Skeletal muscle cell (primary cell): ENCODE measurements around the gene KDM4C.

Source experiments
- DNase-seq: peaks from one replicate; pipeline ENCODE4 v3.0.0-alpha.2; 2010; ENCODE audit warnings: low read depth
- H3K4me3 ChIP-seq: 2 replicates; pipeline ENCODE4 v1.5.1; 2011; ENCODE audit warnings: low read depth, mild to moderate bottlenecking, control low read depth, low read length, moderate library complexity

The KDM4C gene

GRCh38 chr9:6922124-6922676 lies 164.4 kb downstream of the KDM4C start:
- DNase-seq, result no peak

GRCh38 chr9:6922680-6923079 lies 164.9 kb downstream of the KDM4C start:
- no peak overlapping the region for H3K4me3 ChIP-seq
- no peak for DNase-seq

More at GRCh38 chr9:6922124-6922676, 164.4 kb downstream of the KDM4C start:
- H3K4me3 ChIP-seq, result no peak overlapping the region

- no peak overlapping the region for H3K4me3 ChIP-seq
- no peak for DNase-seq
Observed at GRCh38 chr9:6923086-6923485, 165.3 kb downstream of the KDM4C start.

GRCh38 chr9:6924149-6924548 lies 166.4 kb downstream of the KDM4C start:
- no peak for DNase-seq
- no peak overlapping the region for H3K4me3 ChIP-seq

- DNase-seq, result no peak
- no peak overlapping the region for H3K4me3 ChIP-seq
Observed at GRCh38 chr9:6924988-6925563, 167.3 kb downstream of the KDM4C start.

DNA sequence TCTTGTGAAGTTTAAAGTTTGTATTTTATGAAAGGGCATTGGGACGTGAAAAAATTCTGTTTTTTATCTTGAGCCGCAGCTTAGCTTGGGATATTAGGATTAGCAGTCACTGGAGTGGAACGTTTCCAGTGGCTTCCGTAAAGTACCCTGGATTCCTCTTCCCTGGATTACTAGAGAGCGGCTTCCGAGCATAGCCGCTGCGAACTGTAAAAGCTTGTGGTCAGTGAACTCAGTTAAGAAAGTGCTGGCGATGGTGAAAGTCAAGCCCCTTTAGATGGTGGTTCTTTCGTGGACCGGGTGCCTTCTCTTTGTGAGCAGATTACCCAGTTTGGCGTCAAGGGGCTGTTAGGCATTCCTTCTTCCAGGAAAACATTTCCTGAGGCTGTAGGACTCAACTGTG lies 168.1 kb downstream of the KDM4C start:
- DNase-seq, result no peak
- H3K4me3 ChIP-seq, result no peak overlapping the region

DNA sequence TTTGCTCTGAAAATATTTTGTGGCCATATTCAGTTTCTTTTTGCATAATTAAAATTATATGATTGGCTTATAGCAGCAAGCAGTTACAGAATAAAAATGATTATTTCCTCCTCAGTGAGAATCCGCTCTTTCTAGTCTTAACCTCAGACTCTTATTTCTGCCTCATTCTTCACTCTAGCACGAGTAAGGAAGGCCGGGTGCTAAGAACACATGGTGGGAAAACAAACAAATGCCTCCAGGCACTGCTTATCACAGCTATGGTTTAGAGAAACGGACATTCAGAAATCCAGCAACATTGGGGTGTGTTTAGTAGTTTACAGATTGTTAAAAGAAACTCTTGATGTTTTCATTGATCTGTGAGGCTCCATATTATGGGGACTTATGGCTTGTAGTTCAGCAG lies 168.7 kb downstream of the KDM4C start:
- no peak for DNase-seq
- no peak overlapping the region for H3K4me3 ChIP-seq

- no peak overlapping the region for H3K4me3 ChIP-seq
- no peak for DNase-seq
Observed at GRCh38 chr9:6927838-6928237, 170.1 kb downstream of the KDM4C start.

DNA sequence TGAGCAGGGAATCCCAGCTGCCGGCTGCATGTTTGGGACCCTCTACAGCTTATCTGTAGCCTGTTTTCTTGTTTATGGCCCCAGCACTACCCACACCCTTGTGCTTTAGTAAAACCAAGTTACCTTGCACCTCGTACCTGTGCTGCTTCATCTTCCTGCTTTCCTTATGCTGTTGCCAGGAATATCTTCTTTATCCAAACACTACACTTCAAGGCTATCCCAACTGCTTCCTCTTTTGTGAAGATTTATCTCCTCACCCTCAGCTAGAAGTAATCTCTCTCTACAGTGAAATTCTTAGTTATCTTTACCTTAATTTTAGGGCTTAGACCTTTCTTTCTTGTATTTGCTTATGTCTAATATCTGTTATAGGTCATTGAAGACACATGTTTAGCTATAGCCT lies 171.1 kb downstream of the KDM4C start:
- H3K4me3 ChIP-seq, result no peak overlapping the region
- no peak for DNase-seq

- H3K4me3 ChIP-seq, result no peak overlapping the region
- DNase-seq, result no peak
Observed at GRCh38 chr9:6929441-6930215, 171.9 kb downstream of the KDM4C start.

DNA sequence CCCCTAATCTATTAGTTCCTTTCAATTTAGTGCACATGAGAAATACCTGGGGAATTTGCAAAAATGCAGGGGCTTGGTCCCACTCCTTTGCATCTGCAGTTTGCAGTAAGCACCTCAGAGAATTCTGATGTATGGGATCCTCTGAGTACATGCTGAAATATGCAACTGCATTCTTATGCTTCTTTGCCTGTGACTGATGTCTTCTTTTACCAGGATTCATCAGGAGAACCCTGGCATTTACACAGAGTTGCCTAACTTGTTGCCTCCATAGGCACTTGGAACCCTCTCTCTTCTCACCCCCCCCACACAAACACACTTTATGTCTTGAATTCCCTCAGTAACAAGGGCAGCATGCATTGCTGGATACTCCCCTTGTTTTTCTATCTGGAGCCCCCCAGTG lies 173.1 kb downstream of the KDM4C start:
- H3K4me3 ChIP-seq, result no peak overlapping the region
- peak; percentile 71 for DNase-seq

GRCh38 chr9:6931913-6932312 lies 174.1 kb downstream of the KDM4C start:
- no peak overlapping the region for H3K4me3 ChIP-seq
- DNase-seq, result peak; percentile 69

GRCh38 chr9:6936103-6936502 lies 178.3 kb downstream of the KDM4C start:
- DNase-seq, result no peak
- H3K4me3 ChIP-seq, result no peak overlapping the region

GRCh38 chr9:6937209-6937608 lies 179.4 kb downstream of the KDM4C start:
- H3K4me3 ChIP-seq, result no peak overlapping the region
- DNase-seq, result no peak

DNA sequence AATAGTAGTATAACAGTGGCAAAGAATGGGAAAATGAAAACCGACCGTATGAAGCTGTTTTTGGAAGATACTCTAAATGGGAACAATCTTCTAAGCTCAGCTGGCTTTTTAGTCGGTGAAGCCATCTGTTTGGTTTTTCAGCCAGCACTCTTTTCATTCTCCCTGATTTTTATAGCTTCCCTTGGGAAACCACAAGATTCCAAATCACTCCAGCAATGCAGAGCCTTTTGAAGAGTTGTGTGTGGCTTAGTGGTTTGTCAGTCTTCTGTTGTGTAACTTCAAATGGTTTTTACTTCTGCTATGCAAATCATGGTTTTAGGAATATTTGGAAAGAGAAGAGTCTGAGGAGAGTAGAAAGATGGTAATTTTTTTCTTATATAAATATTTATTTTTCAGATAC lies 180.7 kb downstream of the KDM4C start:
- H3K4me3 ChIP-seq, result no peak overlapping the region

DNA sequence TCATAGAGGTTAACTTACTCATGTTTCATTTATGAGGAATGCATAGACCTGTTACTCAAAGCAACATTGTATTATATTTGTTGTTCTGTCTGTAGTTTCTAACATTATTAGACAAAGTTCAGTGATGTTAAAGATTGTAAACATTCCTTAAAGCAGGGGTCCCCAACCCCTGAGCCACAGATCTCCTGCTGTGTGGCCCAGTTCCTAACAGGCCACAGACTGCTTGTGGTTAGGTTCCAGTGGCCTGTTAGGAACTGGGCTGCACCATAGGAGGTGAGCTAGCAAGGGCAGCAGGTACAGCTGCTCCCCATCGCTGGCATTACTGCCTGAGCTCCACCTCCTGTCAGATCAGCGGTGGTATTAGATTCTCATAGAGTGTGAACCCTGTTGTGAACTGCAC lies 181.1 kb downstream of the KDM4C start:
- DNase-seq, result no peak
- H3K4me3 ChIP-seq, result no peak overlapping the region

More for the DNA sequence above, 180.7 kb downstream of the KDM4C start:
- DNase-seq, result peak; percentile 90

- no peak for DNase-seq
- no peak overlapping the region for H3K4me3 ChIP-seq
Observed at GRCh38 chr9:6941501-6941900, 183.7 kb downstream of the KDM4C start.

DNA sequence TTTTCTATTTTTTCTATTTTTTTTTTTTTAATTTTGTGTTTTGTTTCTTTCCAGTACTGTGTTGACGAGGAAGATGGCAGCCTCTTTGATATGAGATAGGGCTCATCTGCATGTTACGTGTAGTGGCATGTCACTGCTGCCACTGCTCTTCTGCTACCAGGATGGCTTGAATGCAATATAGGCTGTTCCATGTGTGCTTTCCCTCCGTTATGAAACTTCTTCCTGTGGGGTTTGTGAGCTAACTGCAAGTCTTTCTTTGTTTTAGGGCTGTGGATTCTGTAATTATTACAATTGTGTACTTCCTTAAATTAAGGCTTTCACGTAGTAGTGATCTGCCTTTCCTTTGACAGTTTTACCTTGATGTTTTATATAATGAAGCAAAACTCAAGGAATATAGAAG lies 184.6 kb downstream of the KDM4C start:
- H3K4me3 ChIP-seq, result no peak overlapping the region
- no peak for DNase-seq

- no peak overlapping the region for H3K4me3 ChIP-seq
- DNase-seq, result no peak
Observed at GRCh38 chr9:6943293-6943692, 185.5 kb downstream of the KDM4C start.

DNA sequence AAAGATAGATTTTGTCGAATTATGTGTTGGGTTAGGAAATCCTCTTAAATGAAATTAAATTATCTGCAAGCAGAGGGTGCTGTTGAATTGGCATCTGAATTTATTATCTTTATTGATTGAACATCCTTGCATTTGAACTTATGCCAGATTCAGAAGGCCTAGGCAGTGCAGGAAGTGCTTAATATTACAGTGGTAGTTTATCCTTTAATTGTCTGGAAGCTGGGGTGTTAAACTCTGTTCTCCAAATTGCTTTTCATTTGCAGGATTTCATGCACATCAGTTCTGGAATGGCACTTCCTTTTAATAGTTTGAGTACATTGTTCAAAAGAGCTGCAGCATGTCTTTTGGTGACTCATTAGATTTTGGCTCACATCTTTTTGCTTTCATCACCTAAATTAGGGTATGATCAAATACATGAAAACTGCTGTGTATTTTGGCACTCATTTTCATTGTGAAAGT lies 186.3 kb downstream of the KDM4C start:
- DNase-seq, result peak; percentile 73

DNA sequence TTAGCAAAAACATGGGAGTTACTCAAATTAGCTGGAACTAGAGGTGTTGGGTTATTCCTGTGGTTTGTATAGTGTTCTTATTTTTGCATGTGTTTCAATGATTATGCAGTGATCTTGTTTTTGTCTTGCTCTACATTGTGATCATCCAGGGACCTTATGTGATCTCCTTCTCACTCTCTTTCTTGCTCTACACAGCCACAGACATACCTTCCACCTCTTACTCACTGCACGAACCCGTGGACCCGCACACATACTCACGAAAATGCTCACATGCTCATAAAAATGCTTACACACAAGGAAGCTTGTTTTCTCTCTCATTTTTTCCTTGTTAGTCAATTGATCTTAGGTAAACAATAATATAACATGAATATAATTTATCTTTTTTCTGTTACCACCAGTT lies 187.1 kb downstream of the KDM4C start:
- no peak for DNase-seq

More for the DNA sequence above, 186.3 kb downstream of the KDM4C start:
- H3K4me3 ChIP-seq, result no peak overlapping the region

More for the DNA sequence above, 187.1 kb downstream of the KDM4C start:
- no peak overlapping the region for H3K4me3 ChIP-seq
